C4-2B (cell line): ENCODE measurements around the gene GDA.

ENCODE experiments used
- CTCF ChIP-seq: fragments of 450-650 bp; conservative IDR thresholded peaks from 2 replicates; pipeline ENCODE4 v1.5.1; 2017; ENCODE audit warnings: mild to moderate bottlenecking
- ZFX ChIP-seq: fragments of 450-650 bp; IDR thresholded peaks from 2 replicates; pipeline ENCODE4 v1.6.1; 2017

GRCh38 chr9:72193478-72193881 is 44.2 kb downstream of the GDA start:
- TF ChIP-seq CTCF (no peak), ZFX (no peak)
